ENCODE data around the gene TIMM10. TPM values are rescaled to one million over a fixed set of nuclear protein-coding genes. Genes with fewer than 3 reads are reported as not detected.
A peak's percentile ranks its signal among the peaks of the same experiment; 100 is the strongest.

Gene TIMM10
- total RNA-seq, 2 experiments from 2014 or later = 131 to 134 TPM

GRCh38 chr11:57514538-57515331 is 15.8 kb downstream of the TIMM10 start:
- POLR2A ChIA-PET = interaction anchor here (1.1 to 3.1 kb wide), 7 partner anchors 12 to 226 kb away, joined by 3 to 13 read pairs (median 8); partner anchors contain the start of gene SELENOH

GRCh38 chr11:57513911-57514537 is 16.5 kb downstream of the TIMM10 start:
- H3K36me3 Mint-ChIP-seq = peaks cover 6% of the 10 kb centered on the region
- intact Hi-C loops (cut with micrococcal nuclease) = loop anchor here (2.0 kb wide), 2 partner anchors 19 to 55 kb away; no protein-coding TSS in a partner anchor
- peak overlapping the region; percentile 51 for H3K27ac Mint-ChIP-seq
- no peaks in the 10 kb centered on the region for H3K27me3 Mint-ChIP-seq
- H3K4me1 Mint-ChIP-seq (ENCODE audit: low read depth) = peaks cover 31% of the 10 kb centered on the region
- DNase-seq = peak; percentile 53
- ChIA-PET CTCF (interaction anchor here (0.8 to 20.2 kb wide), 9 partner anchors 11 to 139 kb away, joined by 3 to 562 read pairs (median 5); partner anchors contain the start of genes RTN4RL2, TIMM10 and UBE2L6), POLR2A (interaction anchor here (1.1 to 3.1 kb wide), 5 partner anchors 13 to 227 kb away, joined by 3 to 13 read pairs (median 8); partner anchors contain the start of gene SELENOH)
- H3K4me3 Mint-ChIP-seq = peak overlapping the region; percentile 96
- H3K9me3 Mint-ChIP-seq = no peaks in the 10 kb centered on the region

More at GRCh38 chr11:57514538-57515331, 15.8 kb downstream of the TIMM10 start:
- peak overlapping the region; percentile 96 for H3K4me3 Mint-ChIP-seq
- peak overlapping the region; percentile 79 for H3K27ac Mint-ChIP-seq
- CTCF ChIA-PET = interaction anchor here (0.8 to 20.2 kb wide), 9 partner anchors 10 to 138 kb away, joined by 3 to 562 read pairs (median 5); partner anchors contain the start of genes RTN4RL2, TIMM10 and UBE2L6
- DNase-seq = peak; percentile 68
- peaks cover 6% of the 10 kb centered on the region for H3K36me3 Mint-ChIP-seq
- H3K27me3 Mint-ChIP-seq = no peaks in the 10 kb centered on the region
- H3K4me1 Mint-ChIP-seq (ENCODE audit: low read depth) = peaks cover 31% of the 10 kb centered on the region
- no peaks in the 10 kb centered on the region for H3K9me3 Mint-ChIP-seq
- intact Hi-C loops (cut with micrococcal nuclease) = loop anchor here (1.0 to 2.0 kb wide), 2 partner anchors 13 to 56 kb away; no protein-coding TSS in a partner anchor

- intact Hi-C loops (cut with micrococcal nuclease) = loop anchor here (2.0 kb wide), 1 partner anchor 19 kb away; no protein-coding TSS in a partner anchor
- CTCF ChIA-PET = interaction anchor here (1.1 to 20.2 kb wide), 6 partner anchors 15 to 127 kb away, joined by 3 to 562 read pairs (median 31); partner anchors contain the start of genes RTN4RL2 and TIMM10
Measured at GRCh38 chr11:57513452-57513795, 17.1 kb downstream of the TIMM10 start.

GRCh38 chr11:57512646-57513451 is 17.7 kb downstream of the TIMM10 start:
- peaks cover 31% of the 10 kb centered on the region for H3K4me1 Mint-ChIP-seq (ENCODE audit: low read depth)
- ChIA-PET POLR2A (interaction anchor here (1.2 kb wide), 1 partner anchor 18 kb away, joined by 3 read pairs; no protein-coding TSS in a partner anchor), CTCF (interaction anchor here (1.1 to 20.2 kb wide), 4 partner anchors 15 to 55 kb away, joined by 3 to 562 read pairs (median 60); partner anchors contain the start of gene TIMM10)
- H3K27me3 Mint-ChIP-seq = no peaks in the 10 kb centered on the region
- H3K36me3 Mint-ChIP-seq = peaks cover 6% of the 10 kb centered on the region
- no peaks in the 10 kb centered on the region for H3K9me3 Mint-ChIP-seq
- no peak overlapping the region for H3K4me3 Mint-ChIP-seq
- H3K27ac Mint-ChIP-seq = peak overlapping the region; percentile 4
- intact Hi-C loops (cut with micrococcal nuclease) = loop anchor here (2.0 kb wide), 1 partner anchor 18 kb away; no protein-coding TSS in a partner anchor
- DNase-seq = no peak

More at GRCh38 chr11:57513452-57513795, 17.1 kb downstream of the TIMM10 start:
- Mint-ChIP-seq H3K27me3 (no peaks in the 10 kb centered on the region), H3K4me1 (ENCODE audit: low read depth) (peaks cover 31% of the 10 kb centered on the region), H3K36me3 (peaks cover 6% of the 10 kb centered on the region), H3K4me3 (peak overlapping the region; percentile 96), H3K9me3 (no peaks in the 10 kb centered on the region), H3K27ac (peak overlapping the region; percentile 45)
- DNase-seq = no peak
- POLR2A ChIA-PET = interaction anchor here (1.1 to 1.4 kb wide), 3 partner anchors 14 to 228 kb away, joined by 3 to 8 read pairs (median 3); partner anchors contain the start of gene SELENOH

- DNase-seq = no peak
- Mint-ChIP-seq H3K4me3 (no peak overlapping the region), H3K9me3 (no peaks in the 10 kb centered on the region), H3K27me3 (no peaks in the 10 kb centered on the region), H3K36me3 (peaks cover 6% of the 10 kb centered on the region), H3K4me1 (ENCODE audit: low read depth) (peaks cover 31% of the 10 kb centered on the region), H3K27ac (no peak overlapping the region)
- POLR2A ChIA-PET = interaction anchor here (1.0 kb wide), 1 partner anchor 12 kb away, joined by 4 read pairs; no protein-coding TSS in a partner anchor
- intact Hi-C loops (cut with micrococcal nuclease) = loop anchor here (2.0 kb wide), 1 partner anchor 17 kb away; no protein-coding TSS in a partner anchor
- CTCF ChIA-PET = interaction anchor here (0.8 to 2.0 kb wide), 6 partner anchors 15 to 133 kb away, joined by 3 to 17 read pairs (median 6); no protein-coding TSS in a partner anchor
Measured at GRCh38 chr11:57511741-57512430, 18.7 kb downstream of the TIMM10 start.

GRCh38 chr11:57508341-57509170 is 22.0 kb downstream of the TIMM10 start:
- peaks cover 22% of the 10 kb centered on the region for H3K4me1 Mint-ChIP-seq (ENCODE audit: low read depth)
- ChIA-PET POLR2A (no interaction called here), CTCF (interaction anchor here (1.1 to 8.5 kb wide), 2 partner anchors 15 to 19 kb away, joined by 5 to 64 read pairs; no protein-coding TSS in a partner anchor)
- H3K27ac Mint-ChIP-seq = no peak overlapping the region
- no peaks in the 10 kb centered on the region for H3K9me3 Mint-ChIP-seq
- intact Hi-C loops (cut with micrococcal nuclease) = no loop called here
- H3K27me3 Mint-ChIP-seq = no peaks in the 10 kb centered on the region
- H3K36me3 Mint-ChIP-seq = peaks cover 4% of the 10 kb centered on the region
- no peak for DNase-seq
- no peak overlapping the region for H3K4me3 Mint-ChIP-seq

GRCh38 chr11:57506522-57506921 is 24.0 kb downstream of the TIMM10 start:
- ChIA-PET CTCF (interaction anchor here (1.2 to 20.4 kb wide), 5 partner anchors 13 to 48 kb away, joined by 3 to 562 read pairs (median 5); partner anchors contain the start of genes SLC43A1 and TIMM10), POLR2A (no interaction called here)
- Mint-ChIP-seq H3K4me1 (ENCODE audit: low read depth) (peaks cover 4% of the 10 kb centered on the region), H3K9me3 (no peaks in the 10 kb centered on the region), H3K27ac (no peak overlapping the region), H3K4me3 (no peak overlapping the region), H3K27me3 (no peaks in the 10 kb centered on the region), H3K36me3 (peaks cover 2% of the 10 kb centered on the region)
- intact Hi-C loops (cut with micrococcal nuclease) = no loop called here
- DNase-seq = no peak

- Mint-ChIP-seq H3K27ac (no peak overlapping the region), H3K4me1 (ENCODE audit: low read depth) (no peaks in the 10 kb centered on the region), H3K36me3 (peaks cover 10% of the 10 kb centered on the region), H3K9me3 (no peaks in the 10 kb centered on the region), H3K27me3 (no peaks in the 10 kb centered on the region), H3K4me3 (no peak overlapping the region)
- POLR2A ChIA-PET = no interaction called here
- DNase-seq = no peak
- CTCF ChIA-PET = interaction anchor here (0.9 to 20.4 kb wide), 3 partner anchors 10 to 47 kb away, joined by 3 to 562 read pairs (median 64); partner anchors contain the start of genes SLC43A1 and TIMM10
- intact Hi-C loops (cut with micrococcal nuclease) = no loop called here
Measured at GRCh38 chr11:57504511-57504910, 26.0 kb downstream of the TIMM10 start.

- Mint-ChIP-seq H3K4me1 (ENCODE audit: low read depth) (no peaks in the 10 kb centered on the region), H3K9me3 (no peaks in the 10 kb centered on the region), H3K27ac (no peak overlapping the region), H3K4me3 (no peak overlapping the region), H3K27me3 (no peaks in the 10 kb centered on the region), H3K36me3 (peaks cover 14% of the 10 kb centered on the region)
- ChIA-PET POLR2A (interaction anchor here (0.7 kb wide), 1 partner anchor 330 kb away, joined by 4 read pairs; no protein-coding TSS in a partner anchor), CTCF (interaction anchor here (1.0 to 20.4 kb wide), 6 partner anchors 9 to 139 kb away, joined by 3 to 562 read pairs (median 8); partner anchors contain the start of genes SLC43A1 and TIMM10)
- DNase-seq = no peak
- intact Hi-C loops (cut with micrococcal nuclease) = no loop called here
Measured at GRCh38 chr11:57502870-57503269, 27.7 kb downstream of the TIMM10 start.

- Mint-ChIP-seq H3K36me3 (peaks cover 15% of the 10 kb centered on the region), H3K27ac (no peak overlapping the region), H3K4me1 (ENCODE audit: low read depth) (no peaks in the 10 kb centered on the region), H3K4me3 (no peak overlapping the region), H3K27me3 (no peaks in the 10 kb centered on the region), H3K9me3 (no peaks in the 10 kb centered on the region)
- DNase-seq = no peak
- intact Hi-C loops (cut with micrococcal nuclease) = no loop called here
- POLR2A ChIA-PET = interaction anchor here (1.2 kb wide), 1 partner anchor 9 kb away, joined by 3 read pairs; no protein-coding TSS in a partner anchor
- CTCF ChIA-PET = interaction anchor here (1.0 to 20.4 kb wide), 6 partner anchors 8 to 139 kb away, joined by 3 to 562 read pairs (median 8); partner anchors contain the start of genes SLC43A1 and TIMM10
Measured at GRCh38 chr11:57502376-57502775, 28.2 kb downstream of the TIMM10 start.
